Measurements from ENCODE around the gene DCAF4L1.

The DCAF4L1 gene

GRCh38 chr4:41963105-41963504 lies 18.5 kb upstream of the DCAF4L1 start:
- 0 out of 2 replicates have a peak, but pooled peaks have one; percentile 24 for TF ChIP-seq CTCF (conservative IDR thresholded peaks at IDR 0.05; ENCODE audit: low read depth)
- peak; percentile 4 for DNase-seq (ENCODE audit: low spot score)
- no peak overlapping the region for H3K27ac ChIP-seq
- CTCF ChIA-PET, result no interaction called here
- POLR2A ChIA-PET (ENCODE audit: low non-redundant PET), result no interaction called here

- no peak overlapping the region for H3K27ac ChIP-seq
- ChIA-PET POLR2A (ENCODE audit: low non-redundant PET) (no interaction called here), CTCF (no interaction called here)
- no peak for DNase-seq (ENCODE audit: low spot score)
- no peak for TF ChIP-seq CTCF (conservative IDR thresholded peaks at IDR 0.05; ENCODE audit: low read depth)
Observed at GRCh38 chr4:41964401-41964800, 17.2 kb upstream of the DCAF4L1 start.

GRCh38 chr4:41967392-41967791 lies 14.2 kb upstream of the DCAF4L1 start:
- CTCF ChIA-PET, result no interaction called here
- no peak overlapping the region for H3K27ac ChIP-seq
- TF ChIP-seq CTCF (conservative IDR thresholded peaks at IDR 0.05; ENCODE audit: low read depth), result no peak
- POLR2A ChIA-PET (ENCODE audit: low non-redundant PET), result no interaction called here
- no peak for DNase-seq (ENCODE audit: low spot score)

- ChIA-PET CTCF (no interaction called here), POLR2A (ENCODE audit: low non-redundant PET) (no interaction called here)
- TF ChIP-seq CTCF (conservative IDR thresholded peaks at IDR 0.05; ENCODE audit: low read depth), result no peak
- H3K27ac ChIP-seq, result no peak overlapping the region
- no peak for DNase-seq (ENCODE audit: low spot score)
Observed at GRCh38 chr4:41969671-41970070, 11.9 kb upstream of the DCAF4L1 start.

GRCh38 chr4:41975341-41975740 lies 6.2 kb upstream of the DCAF4L1 start:
- CTCF ChIA-PET, result interaction anchor here (0.6 kb wide), 1 partner anchor 1076 kb away, joined by 3 read pairs; no protein-coding TSS in a partner anchor
- no peak for DNase-seq (ENCODE audit: low spot score)
- H3K27ac ChIP-seq, result no peak overlapping the region
- POLR2A ChIA-PET (ENCODE audit: low non-redundant PET), result no interaction called here
- TF ChIP-seq CTCF (conservative IDR thresholded peaks at IDR 0.05; ENCODE audit: low read depth), result no peak

- ChIA-PET POLR2A (ENCODE audit: low non-redundant PET) (no interaction called here), CTCF (interaction anchor here (0.7 kb wide), 1 partner anchor 97 kb away, joined by 4 read pairs; no protein-coding TSS in a partner anchor)
- no peak overlapping the region for H3K27ac ChIP-seq
- no peak for TF ChIP-seq CTCF (conservative IDR thresholded peaks at IDR 0.05; ENCODE audit: low read depth)
- DNase-seq (ENCODE audit: low spot score), result no peak
Observed at GRCh38 chr4:41976775-41977516, 4.6 kb upstream of the DCAF4L1 start.

All from RWPE1 (cell line).